GM18909 (cell line): ENCODE results near the gene RPS6KA3.
"Not testable (repeated sequence)": the region's sequence is repeated elsewhere in the genome, so short reads cannot be mapped to it uniquely, and the experiment has no call there.

Experiments
- ATAC-seq: cut with Tn5 transposase; IDR thresholded peaks from one replicate; pipeline ENCODE4 v1.9.1; 2021; ENCODE audit warnings: mild to moderate bottlenecking; ENCODE audit not compliant: unreplicated experiment, poor library complexity

RPS6KA3 gene

DNA sequence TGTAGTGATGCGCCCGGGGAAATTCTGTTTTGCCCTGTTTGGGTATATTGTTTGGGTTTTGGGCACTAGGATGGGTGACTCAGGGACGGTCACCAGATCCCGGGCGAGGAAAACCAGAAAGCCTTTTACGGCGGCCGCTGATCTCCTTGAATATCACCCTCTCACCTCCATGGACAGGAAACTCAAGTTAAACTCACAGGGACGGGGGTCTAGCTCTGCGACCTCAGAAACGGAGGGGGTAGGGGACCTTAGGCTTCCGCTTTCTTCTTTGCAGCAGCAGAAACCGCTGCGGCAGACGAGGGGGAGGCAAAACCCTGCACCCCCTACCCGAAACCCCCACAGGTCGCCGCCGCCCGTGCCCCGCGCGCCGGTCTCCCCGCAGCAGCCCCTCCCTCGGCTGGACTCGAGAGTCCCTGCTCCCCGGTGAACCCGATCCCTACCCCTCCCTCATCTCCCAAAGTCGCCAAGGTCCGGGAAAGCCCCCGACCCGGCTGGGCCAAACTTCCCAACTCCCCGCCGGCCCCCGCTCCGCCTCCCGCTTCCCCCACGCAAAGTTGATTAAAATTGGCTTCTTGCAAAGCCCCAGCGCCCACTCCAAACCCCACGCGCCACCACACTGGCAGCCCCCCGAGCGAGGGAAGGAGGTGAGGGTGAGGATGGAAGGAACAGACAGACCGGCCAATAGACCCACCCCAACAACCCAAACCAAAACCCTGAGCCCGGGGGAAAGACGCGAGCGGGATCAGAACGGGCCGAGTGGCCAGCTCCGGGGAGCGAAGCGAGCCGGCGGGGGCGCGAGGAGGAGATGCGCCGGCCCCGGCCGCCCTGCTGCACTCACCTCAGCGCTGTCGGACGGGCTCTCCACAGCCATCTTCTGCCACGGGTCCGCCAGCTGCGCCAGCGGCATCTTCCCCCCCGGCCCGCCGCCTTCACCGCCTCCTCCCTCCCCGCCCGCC, 705 bp downstream of the RPS6KA3 start:
- peak; percentile 11 for ATAC-seq

- peak; percentile 44 for ATAC-seq
Observed at GRCh38 chrX:20265221-20265725, 1.4 kb downstream of the RPS6KA3 start.

- ATAC-seq, result peak; percentile 27
Observed at GRCh38 chrX:20263474-20263873, 3.2 kb downstream of the RPS6KA3 start.

DNA sequence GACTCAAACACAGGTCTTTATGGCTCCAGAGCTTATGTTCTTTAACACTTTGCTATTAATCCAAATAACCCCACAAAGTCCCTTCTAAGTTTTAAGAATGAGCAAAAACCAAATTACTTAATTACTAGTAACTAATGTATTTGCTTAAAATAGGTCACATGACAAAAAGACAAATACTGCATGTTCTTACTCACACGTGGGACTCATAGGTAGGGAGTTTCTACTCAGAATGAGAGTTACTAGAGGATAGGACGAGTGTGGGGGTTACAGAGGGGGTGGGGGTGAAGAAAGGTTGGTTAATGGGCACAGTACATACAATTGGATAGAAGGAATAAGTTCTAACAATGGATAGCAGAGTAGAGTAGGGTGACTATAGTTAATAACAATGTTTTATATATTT, 5.8 kb downstream of the RPS6KA3 start:
- no peak for ATAC-seq

GRCh38 chrX:20254712-20255299, 11.9 kb downstream of the RPS6KA3 start:
- ATAC-seq, result no peak

DNA sequence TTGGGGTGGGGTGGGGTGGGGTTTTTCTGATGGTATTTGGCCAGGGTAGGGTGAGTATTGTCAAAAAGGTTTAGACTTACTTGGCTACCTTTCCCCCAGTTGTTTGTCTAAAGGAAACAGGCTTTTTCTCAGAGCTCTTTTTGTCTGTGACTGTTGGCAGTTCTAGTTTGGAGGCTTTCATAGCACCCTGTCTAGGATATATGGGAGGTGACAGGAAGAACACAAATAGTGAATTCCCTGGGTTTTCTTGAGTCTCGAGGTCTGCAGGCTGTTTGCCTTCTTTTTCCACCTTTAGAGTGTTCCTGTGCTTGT, 13.5 kb downstream of the RPS6KA3 start:
- no peak for ATAC-seq

- ATAC-seq, result peak; percentile 88
Observed at GRCh38 chrX:20252381-20253231, 14.1 kb downstream of the RPS6KA3 start.

DNA sequence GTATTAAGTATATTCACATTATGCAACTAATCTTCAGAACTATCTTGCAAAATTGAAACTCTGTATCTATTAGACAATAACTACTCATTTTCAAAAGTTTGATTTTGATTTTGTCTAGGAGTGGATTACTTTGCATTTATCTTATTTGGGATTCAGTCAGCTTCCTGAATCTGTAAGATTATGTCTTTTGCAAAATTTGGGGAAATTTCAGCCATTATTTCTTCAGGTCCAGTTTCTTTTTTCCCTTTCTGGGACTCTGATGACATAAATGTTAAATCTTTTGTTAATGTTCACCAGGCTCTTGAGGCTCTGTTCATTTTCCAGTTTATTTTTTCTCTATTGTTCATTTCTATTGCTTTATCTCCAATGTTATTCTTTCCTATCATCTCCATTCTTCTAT, 15.0 kb downstream of the RPS6KA3 start:
- no peak for ATAC-seq

DNA sequence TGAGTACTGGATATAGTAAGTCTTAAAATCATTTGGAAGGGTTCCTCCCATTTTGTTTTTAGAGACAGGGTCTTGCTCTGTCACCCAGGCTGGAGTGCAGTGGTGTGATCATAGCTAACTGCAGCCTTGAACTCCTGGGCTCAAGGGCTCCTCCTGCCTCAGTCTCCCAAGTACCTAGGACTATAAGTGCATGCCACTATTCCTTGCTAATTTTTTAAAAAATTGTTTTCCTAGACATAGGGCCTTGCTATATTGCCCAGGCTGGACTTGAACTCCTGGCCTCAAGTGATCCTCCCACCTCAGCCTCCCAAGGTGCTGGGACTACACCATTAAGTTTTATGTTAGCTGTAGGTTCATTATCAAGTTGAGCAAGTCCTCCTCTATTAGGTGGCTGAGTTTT, 16.6 kb downstream of the RPS6KA3 start:
- not testable (repeated sequence) for ATAC-seq

GRCh38 chrX:20248592-20249192, 18.0 kb downstream of the RPS6KA3 start:
- no peak for ATAC-seq

GRCh38 chrX:20244931-20245330, 21.8 kb downstream of the RPS6KA3 start:
- ATAC-seq, result no peak

DNA sequence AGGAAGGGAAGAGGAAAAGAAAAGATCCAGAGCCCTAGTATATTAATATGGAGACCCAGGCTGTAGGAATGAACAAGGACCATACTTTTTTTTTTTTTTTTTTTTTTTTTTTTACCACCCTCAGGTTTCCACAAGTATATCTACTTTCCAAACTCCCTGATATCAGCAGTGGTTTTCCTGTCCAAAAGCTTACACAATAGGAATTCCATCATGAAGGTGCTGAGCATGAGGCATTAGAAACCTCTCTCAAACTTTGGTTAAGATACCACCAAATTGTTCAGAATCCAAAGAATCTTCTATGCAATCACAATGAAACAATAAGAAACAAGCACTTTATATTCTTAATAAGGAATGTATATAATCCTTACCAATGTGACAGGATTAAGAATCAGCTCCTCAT, 26.5 kb downstream of the RPS6KA3 start:
- ATAC-seq, result no peak

DNA sequence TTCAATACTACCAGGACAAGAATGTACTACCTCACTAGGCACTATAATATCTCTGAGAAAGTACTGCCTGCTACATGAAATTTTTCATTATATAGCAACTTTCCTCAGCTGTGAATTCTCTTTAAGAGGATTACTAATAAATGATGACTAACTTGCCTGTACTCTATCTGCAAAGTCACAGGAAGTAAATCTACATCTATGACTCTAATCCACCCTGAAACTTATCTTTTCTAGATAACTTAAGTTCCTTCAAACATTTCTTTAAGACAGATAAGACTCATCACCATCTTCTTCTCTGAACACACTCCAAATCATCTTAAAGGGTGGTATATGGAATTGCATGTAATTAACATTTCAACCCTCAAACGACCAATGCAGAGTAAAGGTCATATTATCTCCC, 28.8 kb downstream of the RPS6KA3 start:
- ATAC-seq, result no peak

DNA sequence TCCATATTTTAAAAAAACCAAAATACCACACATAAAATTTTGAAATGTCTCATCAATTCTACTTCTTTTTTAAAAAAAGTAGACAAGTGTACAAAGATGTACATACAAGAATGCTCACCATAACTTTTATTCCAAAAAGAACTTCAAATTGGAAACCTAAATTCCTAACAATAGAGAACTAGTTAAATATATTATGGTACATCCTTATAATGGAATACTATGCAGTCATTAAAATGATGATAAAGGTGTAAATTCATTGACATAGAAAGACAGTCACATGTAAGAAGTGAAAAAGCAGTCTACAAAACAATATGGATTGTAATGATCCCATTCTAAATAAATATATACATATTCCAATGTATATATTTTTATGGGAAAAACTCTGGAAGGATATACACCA, 31.0 kb downstream of the RPS6KA3 start:
- ATAC-seq, result no peak

GRCh38 chrX:20233336-20233735, 33.4 kb downstream of the RPS6KA3 start:
- no peak for ATAC-seq

GRCh38 chrX:20231598-20231997, 35.1 kb downstream of the RPS6KA3 start:
- ATAC-seq, result no peak

GRCh38 chrX:20230406-20230805, 36.3 kb downstream of the RPS6KA3 start:
- ATAC-seq, result peak; percentile 72

GRCh38 chrX:20229155-20229554, 37.6 kb downstream of the RPS6KA3 start:
- no peak for ATAC-seq

GRCh38 chrX:20228245-20228644, 38.5 kb downstream of the RPS6KA3 start:
- ATAC-seq, result no peak

GRCh38 chrX:20227116-20227515, 39.6 kb downstream of the RPS6KA3 start:
- ATAC-seq, result no peak
